ENCODE results near the gene PDGFD. TPM values are rescaled to one million over a fixed set of nuclear protein-coding genes. Genes with fewer than 3 reads are reported as not detected.

Gene PDGFD
- total and polyA plus RNA-seq, 2 donors (not counting 3 experiments of a cell fraction or from before 2014, with no cell fraction given), result 6.3 to 13.1 TPM

DNA sequence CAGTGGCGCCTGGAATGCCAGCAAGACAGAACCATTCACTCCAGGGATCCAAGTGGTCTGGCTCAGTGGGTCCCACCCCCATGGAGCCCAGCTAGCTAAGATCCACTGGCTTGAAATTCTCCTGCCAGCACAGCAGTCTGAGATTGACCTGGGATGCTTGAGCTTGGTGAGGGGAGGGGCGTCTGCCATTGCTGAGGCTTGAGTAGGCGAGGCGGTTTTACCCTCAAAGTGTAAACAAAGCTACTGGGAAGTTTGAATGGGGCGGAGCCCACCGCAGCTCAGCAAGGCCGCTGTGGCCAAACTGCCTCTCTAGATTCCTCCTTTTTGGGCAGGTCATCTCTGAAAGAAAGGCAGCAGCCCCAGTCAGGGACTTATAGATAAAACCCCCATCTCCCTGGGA, 253.2 kb downstream of the PDGFD start:
- DNase-seq (ENCODE audit: low read depth, low spot score) (no peak), FAIRE-seq (no peak)
- H3K9me1 ChIP-seq (replicated peaks; ENCODE audit: control insufficient read depth, extremely low read depth, insufficient read depth, low read length), result no peaks in the 10 kb centered on the region
- no peaks in the 10 kb centered on the region for H3K79me2 ChIP-seq (ENCODE audit: control insufficient read depth, insufficient read depth, low read length)
- H3K9me3 ChIP-seq (replicated peaks; ENCODE audit: control insufficient read depth, insufficient read depth, low read length), result no peaks in the 10 kb centered on the region
- no peaks in the 10 kb centered on the region for H3K27me3 ChIP-seq (ENCODE audit: control insufficient read depth in 2 of 2, insufficient read depth in 2 of 2, low read length in 2 of 2)
- H3K9ac ChIP-seq (replicated peaks; ENCODE audit: extremely low read depth, insufficient read depth, low read length), result no peak overlapping the region
- intact Hi-C loops (cut with micrococcal nuclease) (no loop called here), dilution Hi-C loops (cut with MboI; ENCODE audit: extremely low pct_ligation_motif_present, low sequenced_read_pairs) (no loop called here)
- no TSS peak for BruUV-seq (replicated peaks)
- CTCF ChIA-PET, result no interaction called here
- H3K27ac ChIP-seq (ENCODE audit: insufficient read depth, low read depth, low read length), result no peak overlapping the region
- H3K36me3 ChIP-seq (ENCODE audit: control insufficient read depth in 2 of 2, extremely low read depth in 1 of 2, insufficient read depth in 2 of 2, low read length in 2 of 2), result no peaks in the 10 kb centered on the region
- no peak overlapping the region for H3K4me3 ChIP-seq (replicated peaks in 1 of 3; ENCODE audit: insufficient read depth in 1 of 3, low read depth in 1 of 3, low read length in 3 of 3)
- H4K20me1 ChIP-seq (replicated peaks; ENCODE audit: control insufficient read depth, extremely low read depth, insufficient read depth, low read length), result no peaks in the 10 kb centered on the region
- peaks cover 30% of the 10 kb centered on the region for H3K4me1 ChIP-seq (ENCODE audit: control insufficient read depth, extremely low read depth, insufficient read depth, low read length)
- no peak overlapping the region for H3K4me2 ChIP-seq (ENCODE audit: insufficient read depth, low read length)
- TF ChIP-seq FOS (IDR thresholded peaks at IDR 0.05; ENCODE audit: borderline replicate concordance, insufficient read depth, low read length) (no peak), JUN (IDR thresholded peaks at IDR 0.05; ENCODE audit: borderline replicate concordance, insufficient read depth, insufficient read length, low read depth) (no peak), MYC (IDR thresholded peaks at IDR 0.05; ENCODE audit: low read depth, low read length) (no peak), GATA2 (IDR thresholded peaks at IDR 0.05; ENCODE audit: insufficient read depth, insufficient read length, low read depth, low read length) (no peak), EZH2 (IDR thresholded peaks at IDR 0.05; ENCODE audit: borderline replicate concordance, low read depth, low read length, severe bottlenecking) (no peak)
- TF ChIP-seq, protein P1, sequence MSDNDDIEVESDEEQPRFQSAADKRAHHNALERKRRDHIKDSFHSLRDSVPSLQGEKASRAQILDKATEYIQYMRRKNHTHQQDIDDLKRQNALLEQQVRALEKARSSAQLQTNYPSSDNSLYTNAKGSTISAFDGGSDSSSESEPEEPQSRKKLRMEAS (IDR thresholded peaks at IDR 0.05; ENCODE audit: insufficient read depth, insufficient read length), result no peak
- POLR2A ChIA-PET, result no interaction called here
- no peak overlapping the region for H2AFZ ChIP-seq (ENCODE audit: low read depth, low read length)

Measured in endothelial cell of umbilical vein (primary cell).